Stimulated activated CD8-positive, alpha-beta memory T cell treated with anti-CD3 and anti-CD28 coated beads, Interleukin-4, amount 100 ng/mL, for 1 hour (primary cell): ENCODE results near the gene CLCN7.

Source experiments
- DNase-seq, 2 donors: peaks; one replicate each; pipeline ENCODE4 v3.0.0-alpha.2; 2020; ENCODE audit warnings: low read depth in 2 of 2, low spot score in 1 of 2

Gene CLCN7

DNA sequence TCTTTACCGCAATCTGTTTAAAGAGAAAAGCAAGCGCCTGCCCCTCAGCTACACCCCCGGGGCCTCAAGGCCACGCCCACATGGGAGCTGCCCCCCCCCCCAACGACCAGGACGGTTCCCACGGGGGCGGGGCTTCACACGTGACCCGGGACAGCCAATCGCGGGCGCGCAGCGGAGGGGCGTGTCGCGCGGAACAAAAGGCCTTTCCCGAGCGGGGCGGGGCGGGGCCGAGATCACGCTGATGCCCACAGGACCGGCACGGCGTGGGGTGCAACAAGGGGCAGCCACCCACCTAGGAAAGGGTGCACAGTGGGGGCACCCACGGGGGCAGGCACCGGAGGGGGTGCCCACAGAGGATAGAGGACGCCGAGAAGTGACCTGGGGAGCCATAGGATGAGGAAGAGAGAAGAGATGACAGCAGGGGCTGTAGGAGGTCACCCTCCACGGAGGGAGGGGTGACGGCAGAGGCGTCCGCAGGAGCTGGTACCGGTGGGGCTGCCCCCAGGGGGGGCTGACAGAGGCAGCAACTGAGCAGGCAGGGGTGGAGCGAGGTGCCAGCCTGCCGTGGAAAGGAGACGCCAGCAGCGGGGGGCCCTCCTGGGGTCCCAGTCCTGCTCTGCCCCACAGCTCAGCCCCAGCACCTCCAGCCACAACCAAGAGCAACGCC, 66.5 kb downstream of the CLCN7 start:
- peak; percentile 96 to 97 for DNase-seq

DNA sequence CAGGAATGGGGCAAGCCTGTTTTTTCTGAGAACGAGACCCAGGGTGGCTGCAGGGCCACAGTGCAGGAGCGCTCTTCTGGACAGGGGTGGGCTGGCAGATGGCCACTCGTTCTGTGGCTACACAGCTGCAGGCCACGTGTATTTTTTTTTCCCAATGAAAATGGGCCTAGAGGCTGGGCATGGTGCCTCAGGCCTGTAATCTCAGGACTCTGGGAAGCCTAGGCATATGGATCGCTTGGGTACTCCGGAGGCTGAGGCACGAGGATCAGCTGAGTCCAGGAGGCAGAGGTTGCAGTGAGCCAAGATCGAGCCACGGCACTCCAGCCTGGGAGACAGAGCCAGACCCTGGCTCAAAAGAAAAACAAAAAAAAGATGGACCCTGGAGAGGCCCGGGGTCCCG, 67.1 kb downstream of the CLCN7 start:
- no peak for DNase-seq

- DNase-seq: no peak
These were observed 71.1 kb downstream of the CLCN7 start for GRCh38 chr16:1403733-1404132.

GRCh38 chr16:1403036-1403435, 71.8 kb downstream of the CLCN7 start:
- no peak for DNase-seq

DNA sequence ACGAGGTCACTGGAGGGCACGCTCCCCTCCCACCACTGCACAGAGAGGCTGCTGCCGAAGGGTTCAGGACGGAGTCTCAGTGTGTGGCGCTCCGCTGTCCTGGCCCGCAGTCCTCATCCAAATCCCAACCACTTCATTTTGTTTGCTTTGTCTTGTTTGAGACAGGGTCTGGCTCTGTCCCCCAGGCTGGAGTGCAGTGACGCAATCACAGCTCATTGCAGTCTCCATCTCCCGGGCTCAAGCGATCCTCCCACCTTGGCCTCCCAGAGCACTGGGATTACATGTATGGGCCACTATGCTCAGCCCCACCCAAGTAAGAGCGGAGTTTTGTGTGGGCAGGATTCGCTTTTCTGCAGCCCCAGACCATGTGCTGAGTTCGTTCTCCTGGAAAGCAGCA, 73.1 kb downstream of the CLCN7 start:
- no peak for DNase-seq

GRCh38 chr16:1401061-1401757, 73.6 kb downstream of the CLCN7 start:
- DNase-seq: no peak

- DNase-seq: no peak
These were observed 75.8 kb downstream of the CLCN7 start for GRCh38 chr16:1398826-1399581.

DNA sequence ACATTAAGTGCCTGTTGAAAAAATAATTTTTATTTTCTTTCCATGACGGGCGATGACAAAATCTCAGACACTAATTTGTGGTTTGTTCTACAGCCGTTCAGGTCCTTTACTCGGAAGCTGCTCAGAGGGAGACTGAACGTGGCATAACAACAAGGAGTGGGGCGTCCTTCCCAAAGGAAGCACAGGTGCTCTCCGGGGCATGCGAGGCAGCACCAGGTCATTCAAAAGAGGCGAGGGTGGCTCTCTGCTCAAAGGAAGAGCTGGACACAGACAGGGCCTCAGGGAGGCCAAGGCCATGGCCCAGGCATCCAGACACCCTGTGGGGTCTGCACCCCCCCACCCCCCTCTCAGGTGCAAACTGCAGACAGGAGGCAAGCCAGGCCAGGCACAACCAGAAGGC, 76.5 kb downstream of the CLCN7 start:
- no peak for DNase-seq

GRCh38 chr16:1397779-1398178, 77.0 kb downstream of the CLCN7 start:
- DNase-seq: no peak

GRCh38 chr16:1395444-1396031, 79.3 kb downstream of the CLCN7 start:
- no peak for DNase-seq
